ENCODE results near the gene EEF2KMT.

The EEF2KMT gene

DNA sequence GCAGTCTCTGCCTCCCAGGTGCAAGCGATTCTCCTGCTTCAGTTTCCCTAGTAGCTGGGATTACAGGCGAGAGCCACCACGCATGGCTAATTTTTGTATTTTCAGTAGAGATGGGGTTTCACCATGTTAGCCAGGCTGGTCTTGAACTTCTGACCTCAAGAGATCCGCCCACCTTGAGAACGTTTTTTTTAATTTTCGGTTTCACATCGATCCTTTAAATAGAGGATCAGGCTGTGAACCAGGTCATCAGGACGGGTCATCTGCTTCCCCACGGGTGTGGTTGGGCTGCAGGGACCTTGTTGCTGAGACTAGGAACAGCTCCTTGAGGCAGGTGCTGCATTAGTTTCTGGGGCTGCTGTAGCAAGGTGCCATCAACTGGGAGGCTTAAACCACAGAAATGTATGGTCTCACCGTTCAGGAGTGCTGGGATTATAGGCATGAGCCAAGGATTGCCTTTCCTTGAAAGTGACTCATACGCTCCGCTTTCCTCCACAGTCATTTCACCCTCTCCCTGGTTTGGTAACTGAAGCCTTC lies 55.9 kb downstream of the EEF2KMT start:
- DNase-seq (ENCODE audit: low spot score), result peak; percentile 11

DNA sequence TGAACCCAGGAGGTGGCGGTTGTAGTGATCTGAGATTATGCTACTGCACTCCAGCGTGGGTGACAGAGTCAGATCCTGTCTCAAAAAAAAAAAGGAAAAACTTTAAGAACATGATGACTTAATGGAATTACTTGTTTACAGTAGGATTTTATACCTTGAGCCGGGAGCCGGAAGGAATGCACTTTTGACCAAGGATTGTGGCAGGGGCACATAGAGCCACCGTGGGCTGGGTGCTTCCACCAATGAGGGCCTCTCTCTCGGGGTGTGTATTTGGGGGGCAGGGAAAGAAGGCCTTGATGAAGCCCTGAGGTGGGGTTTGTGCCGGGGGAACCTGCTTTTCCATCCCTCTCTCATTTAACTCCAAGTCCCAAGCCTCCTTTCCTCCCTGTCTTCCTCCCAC lies 57.1 kb downstream of the EEF2KMT start:
- DNase-seq (ENCODE audit: low spot score), result no peak

DNA sequence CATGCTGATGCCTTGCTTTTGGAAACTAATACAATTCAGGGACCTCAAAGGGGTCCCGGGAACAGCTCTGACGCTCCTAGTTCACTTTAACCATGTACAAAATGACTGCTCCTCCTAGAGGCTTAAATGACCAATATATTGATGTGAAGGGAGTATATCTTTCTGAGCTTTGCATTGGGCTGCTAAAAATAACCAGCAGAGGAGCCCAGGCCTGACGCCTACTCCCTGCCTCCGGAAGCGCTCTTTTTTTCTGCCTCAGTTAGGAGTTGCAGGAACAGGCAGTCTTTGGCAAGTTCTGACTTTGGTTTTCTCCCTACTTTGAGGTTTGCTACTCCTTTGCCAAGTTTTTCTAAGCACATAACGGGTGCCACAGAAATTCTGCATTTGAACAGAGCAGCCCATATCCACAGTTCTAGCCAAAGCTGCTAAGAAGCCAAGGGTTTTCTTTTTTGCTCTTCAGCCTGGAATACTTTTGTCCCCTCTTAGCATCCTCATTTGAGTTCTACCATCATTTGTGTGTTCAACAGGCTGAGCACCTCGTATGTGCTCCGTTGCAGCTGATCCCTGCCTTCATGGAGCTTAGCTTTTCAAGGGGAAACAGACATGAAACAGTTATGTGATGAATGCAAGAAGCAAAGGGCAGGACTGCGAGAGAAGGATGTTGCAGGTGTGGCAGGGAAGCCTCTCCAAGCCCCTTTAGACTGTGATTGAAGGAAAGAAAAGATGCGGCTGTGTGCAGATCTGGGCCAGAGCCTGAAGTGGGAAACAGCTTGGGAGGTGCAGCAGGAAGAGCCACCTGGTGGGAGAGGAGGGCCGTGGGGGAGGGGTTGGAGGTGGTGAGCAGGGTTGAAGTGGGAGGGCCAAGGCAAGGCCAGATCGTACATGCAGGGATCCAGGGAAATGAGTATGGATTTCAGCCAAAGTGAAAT lies 61.1 kb downstream of the EEF2KMT start:
- DNase-seq (ENCODE audit: low spot score), result peak; percentile 7

DNA sequence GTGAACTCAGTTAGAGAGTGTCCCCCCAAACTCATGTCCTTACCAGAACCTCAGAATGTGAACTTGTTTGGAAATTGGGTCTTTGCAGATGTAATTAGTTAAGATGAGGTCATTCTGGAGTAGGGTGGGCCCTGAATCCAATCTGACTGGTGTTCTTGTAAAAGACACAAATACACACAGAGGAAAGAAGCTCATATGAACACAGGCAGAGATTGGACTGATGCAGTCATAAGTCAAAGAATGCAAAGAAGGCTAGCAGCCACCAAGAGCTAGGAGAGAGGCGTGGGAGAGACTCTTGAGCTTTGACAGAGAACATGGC lies 61.7 kb downstream of the EEF2KMT start:
- no peak for DNase-seq (ENCODE audit: low spot score)

All from D341Med (cell line).